Medulla oblongata (tissue), 1 donor: ENCODE measurements around the gene SULT1C3.
A peak's percentile ranks its signal among the peaks of the same experiment; 100 is the strongest.

Source experiments
- DNase-seq: peaks from one replicate; pipeline ENCODE4 v3.0.0-alpha.2; 2015; ENCODE audit errors: extremely low spot score

SULT1C3 gene

DNA sequence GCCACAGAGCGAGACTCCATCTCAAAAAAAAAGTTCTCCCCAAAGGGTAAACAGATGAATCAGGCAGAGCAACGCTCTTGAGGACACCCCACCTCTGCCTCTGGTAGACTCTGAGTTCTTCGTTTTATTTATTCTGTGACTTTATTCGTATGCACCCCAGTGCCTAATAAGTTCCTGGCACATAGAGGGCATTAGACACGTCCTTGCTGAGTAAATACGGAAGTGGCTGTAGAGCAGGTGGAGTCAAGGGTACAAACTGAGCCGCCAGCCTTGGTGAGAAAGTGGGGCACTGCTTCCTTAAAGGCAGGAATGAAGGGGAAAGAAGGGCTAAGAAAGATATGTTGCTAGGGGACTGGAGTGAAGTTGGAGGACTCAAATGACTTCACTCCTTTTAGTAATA is 61.8 kb downstream of the SULT1C3 start:
- DNase-seq: no peak

DNA sequence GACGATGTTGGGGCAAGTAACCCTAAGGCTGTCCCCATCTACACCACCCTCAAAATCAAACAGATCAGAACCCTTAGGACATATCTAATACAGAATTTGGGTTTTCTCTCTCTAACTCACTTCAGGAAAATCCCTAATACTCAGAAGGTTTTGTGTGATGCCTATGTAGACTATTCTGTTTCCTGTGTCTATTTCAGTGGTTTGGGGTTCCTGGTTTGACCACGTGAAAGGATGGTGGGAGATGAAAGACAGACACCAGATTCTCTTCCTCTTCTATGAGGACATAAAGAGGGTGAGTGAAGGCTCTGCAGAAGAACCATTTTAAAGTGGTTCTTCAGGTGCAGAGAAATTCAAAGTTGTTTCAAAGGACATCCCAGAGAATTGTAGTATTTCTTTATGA is 65.2 kb downstream of the SULT1C3 start:
- DNase-seq: peak; percentile 62

DNA sequence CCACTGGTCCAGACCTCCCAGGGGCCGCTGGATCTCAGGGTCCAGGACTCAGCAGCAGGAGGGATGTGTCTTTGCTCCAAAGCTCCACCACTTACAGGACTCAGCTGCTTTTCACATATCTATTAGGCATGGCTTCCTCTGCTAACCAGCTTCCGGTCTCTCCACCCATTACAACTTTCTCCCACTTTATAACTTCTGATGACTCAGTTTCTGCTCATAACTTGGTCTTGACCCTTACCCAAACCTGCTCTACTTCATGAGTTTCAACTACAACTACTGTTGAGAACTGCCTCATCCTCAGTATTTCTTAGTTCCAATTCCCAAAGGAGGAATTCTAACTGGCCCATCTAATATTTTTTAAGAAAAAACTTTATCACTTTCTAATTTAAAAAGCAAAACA is 66.1 kb downstream of the SULT1C3 start:
- DNase-seq: no peak

DNA sequence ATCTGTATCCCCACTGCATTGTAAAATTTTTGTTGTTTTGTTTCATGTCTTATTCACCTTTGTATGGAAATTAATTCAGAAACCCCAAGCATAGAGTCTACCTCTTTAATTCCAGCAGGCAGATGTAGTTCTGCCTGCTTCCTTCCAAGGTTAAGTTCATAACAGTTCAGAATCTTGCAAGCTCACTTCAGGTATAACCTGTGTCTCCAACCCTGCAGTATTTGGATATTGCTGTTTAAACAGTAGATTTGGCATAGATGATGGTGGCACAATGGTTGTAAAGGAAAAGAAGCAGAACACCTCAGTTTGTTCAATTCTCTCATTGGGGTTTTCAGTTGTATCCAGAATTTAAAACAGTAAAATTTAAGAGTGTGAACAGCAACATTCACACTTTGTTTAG is 70.1 kb downstream of the SULT1C3 start:
- no peak for DNase-seq
